GM18907 (cell line): ENCODE measurements around the gene CYB5B.
A peak's percentile ranks its signal among the peaks of the same experiment; 100 is the strongest.

Experiments
- ATAC-seq: cut with Tn5 transposase; IDR thresholded peaks from one replicate; pipeline ENCODE4 v1.9.1; 2021; ENCODE audit warnings: mild to moderate bottlenecking, moderate library complexity; ENCODE audit not compliant: unreplicated experiment

CYB5B gene

GRCh38 chr16:69443927-69444631, 19.7 kb downstream of the CYB5B start:
- ATAC-seq, result no peak

- ATAC-seq, result no peak
Observed at GRCh38 chr16:69444873-69445517, 20.6 kb downstream of the CYB5B start.

- no peak for ATAC-seq
Observed at GRCh38 chr16:69448470-69449193, 24.2 kb downstream of the CYB5B start.

- no peak for ATAC-seq
Observed at GRCh38 chr16:69451166-69451565, 26.7 kb downstream of the CYB5B start.

- ATAC-seq, result no peak
Observed at GRCh38 chr16:69453936-69454335, 29.5 kb downstream of the CYB5B start.

- ATAC-seq, result no peak
Observed at GRCh38 chr16:69463876-69464275, 39.5 kb downstream of the CYB5B start.

- ATAC-seq, result no peak
Observed at GRCh38 chr16:69465083-69465721, 40.8 kb downstream of the CYB5B start.

GRCh38 chr16:69465881-69466280, 41.5 kb downstream of the CYB5B start:
- ATAC-seq, result no peak

- no peak for ATAC-seq
Observed at GRCh38 chr16:69466547-69466946, 42.1 kb downstream of the CYB5B start.

GRCh38 chr16:69467080-69467479, 42.7 kb downstream of the CYB5B start:
- ATAC-seq, result no peak

- ATAC-seq, result no peak
Observed at GRCh38 chr16:69467531-69468204, 43.2 kb downstream of the CYB5B start.

- peak; percentile 69 for ATAC-seq
Observed at GRCh38 chr16:69469807-69470561, 45.6 kb downstream of the CYB5B start.

- ATAC-seq, result no peak
Observed at GRCh38 chr16:69471121-69471520, 46.7 kb downstream of the CYB5B start.

- no peak for ATAC-seq
Observed at GRCh38 chr16:69474408-69474807, 50.0 kb downstream of the CYB5B start.

GRCh38 chr16:69476920-69477443, 52.6 kb downstream of the CYB5B start:
- ATAC-seq, result no peak

- ATAC-seq, result no peak
Observed at GRCh38 chr16:69477546-69477945, 53.1 kb downstream of the CYB5B start.

GRCh38 chr16:69478685-69479084, 54.3 kb downstream of the CYB5B start:
- no peak for ATAC-seq

GRCh38 chr16:69479775-69480174, 55.4 kb downstream of the CYB5B start:
- no peak for ATAC-seq

- ATAC-seq, result no peak
Observed at GRCh38 chr16:69481901-69482341, 57.5 kb downstream of the CYB5B start.
